A549 treated with AZD9567 at 1 μM for 4 hours (cell line): ENCODE data around the gene MEIOSIN. TPM values are rescaled to one million over a fixed set of nuclear protein-coding genes. Genes with fewer than 3 reads are reported as not detected.

Experiments
- total RNA-seq: library from RNA; stranded (reverse); fragments of 200-300 nt; extraction: Qiagen RNA extraction; gene quantifications from 5 replicates; pipeline ENCODE4 v1.2.3, GENCODE V29; 2022; ENCODE audit not compliant: insufficient read depth

The MEIOSIN gene
- 0.04 to 0.11 TPM (median 0.05 TPM) in 4 of 5 replicates, not detected in the other for total RNA-seq

GRCh38 chr19:45733160-45733810 is at the start of gene MEIOSIN:
MEIOSIN (plus strand) TSS chr19:45733439; CDS start chr19:45735377, 1,938 bp downstream.

GRCh38 chr19:45691516-45692186 is 41.6 kb upstream of the MEIOSIN start, which contains the start of gene SNRPD2:
SNRPD2 (minus strand) TSS chr19:45691953; CDS start chr19:45691888, 65 bp downstream.

GRCh38 chr19:45692187-45693105 is 40.8 kb upstream of the MEIOSIN start, which contains the start of gene QPCTL:
QPCTL (plus strand) TSS chr19:45692666; CDS start chr19:45692704, 38 bp downstream.

GRCh38 chr19:45730368-45731288 is 2.6 kb upstream of the MEIOSIN start, which contains the start of gene FBXO46:
FBXO46 (minus strand) TSS chr19:45730896; CDS start chr19:45713495, 17,401 bp downstream.

GRCh38 chr19:45768984-45769782 is 35.9 kb downstream of the MEIOSIN start, which contains the start of gene SIX5:
SIX5 (minus strand) TSS chr19:45769252; CDS start chr19:45768844, 408 bp downstream.

GRCh38 chr19:45782162-45782691 is 49.0 kb downstream of the MEIOSIN start, which contains the start of gene DMPK:
DMPK (minus strand) TSS chr19:45782490; CDS start chr19:45782352, 138 bp downstream.

GRCh38 chr19:45792470-45793177 is 59.4 kb downstream of the MEIOSIN start, which contains the start of gene DMWD:
DMWD (minus strand) TSS chr19:45792845; CDS start chr19:45792756, 89 bp downstream.

Other genes starting within 250 kb of the MEIOSIN start
- gene RTN2, start 236.4 kb upstream of the MEIOSIN start, total RNA-seq = 5.6 to 13.1 TPM (median 12.6 TPM) in 5 replicates
- 6.9 to 10.4 TPM (median 8.2 TPM) in 5 replicates for gene PPM1N, start 235.0 kb upstream of the MEIOSIN start, total RNA-seq
- gene VASP, start 226.0 kb upstream of the MEIOSIN start, total RNA-seq = 159 to 241 TPM (median 195 TPM) in 5 replicates
- gene OPA3, start 148.6 kb upstream of the MEIOSIN start, total RNA-seq = 10.4 to 16.7 TPM (median 15.7 TPM) in 5 replicates
- gene GPR4, start 131.2 kb upstream of the MEIOSIN start, total RNA-seq = 0.05 to 0.27 TPM (median 0.15 TPM) in 4 of 5 replicates, not detected in the other
- gene EML2, start 94.0 kb upstream of the MEIOSIN start, total RNA-seq = 21.1 to 24.4 TPM (median 23.4 TPM) in 5 replicates
- 1.4 to 3.8 TPM (median 3.2 TPM) in 5 replicates for gene GIPR, start 65.2 kb upstream of the MEIOSIN start, total RNA-seq
- gene SNRPD2, start 41.5 kb upstream of the MEIOSIN start, total RNA-seq = 660 to 832 TPM (median 820 TPM) in 5 replicates
- 8.8 to 12.8 TPM (median 9.8 TPM) in 5 replicates for gene QPCTL, start 40.8 kb upstream of the MEIOSIN start, total RNA-seq
- gene FBXO46, start 2.5 kb upstream of the MEIOSIN start, total RNA-seq = 8.4 to 9.3 TPM (median 9.0 TPM) in 5 replicates
- gene SIX5, start 35.8 kb downstream of the MEIOSIN start, total RNA-seq = 20.0 to 27.9 TPM (median 25.9 TPM) in 5 replicates
- 28.6 to 52.4 TPM (median 47.5 TPM) in 5 replicates for gene DMPK, start 49.1 kb downstream of the MEIOSIN start, total RNA-seq
- 15.6 to 37.6 TPM (median 37.3 TPM) in 5 replicates for gene DMWD, start 59.4 kb downstream of the MEIOSIN start, total RNA-seq
- gene RSPH6A, start 81.9 kb downstream of the MEIOSIN start, total RNA-seq = not detected in 5 replicates
- gene SYMPK, start 129.7 kb downstream of the MEIOSIN start, total RNA-seq = 58.3 to 79.0 TPM (median 74.4 TPM) in 5 replicates
- gene FOXA3, start 130.9 kb downstream of the MEIOSIN start, total RNA-seq = 0.65 to 0.82 TPM (median 0.72 TPM) in 4 of 5 replicates, not detected in the other
- gene IRF2BP1, start 152.7 kb downstream of the MEIOSIN start, total RNA-seq = 22.5 to 37.7 TPM (median 36.3 TPM) in 5 replicates
- 6.8 to 9.6 TPM (median 8.7 TPM) in 5 replicates for gene MYPOP, start 169.2 kb downstream of the MEIOSIN start, total RNA-seq
- gene NANOS2, start 181.3 kb downstream of the MEIOSIN start, total RNA-seq = not detected in 5 replicates
- 0.30 to 0.46 TPM (median 0.38 TPM) in 4 of 5 replicates, not detected in the other for gene NOVA2, start 240.4 kb downstream of the MEIOSIN start, total RNA-seq